Measurements from ENCODE around the gene MDC1. TPM values are rescaled to one million over a fixed set of nuclear protein-coding genes. Genes with fewer than 3 reads are reported as not detected.
A peak's percentile ranks its signal among the peaks of the same experiment; 100 is the strongest.

Gene MDC1
- polyA plus RNA-seq, 3 donors: 0.27 to 4.5 (median 0.34) TPM

GRCh38 chr6:30703821-30704220 is 13.3 kb downstream of the MDC1 start:
- H3K36me3 ChIP-seq (replicated peaks in 1 of 2; ENCODE audit: control insufficient read depth in 1 of 2, insufficient read depth in 2 of 2, low read length in 2 of 2): peaks cover 0 to 35% of the 10 kb centered on the region in 2 donors
- peak in 2 of 3 donors; percentile 52 to 58 for DNase-seq
- peaks cover 47 to 52% of the 10 kb centered on the region in 2 donors for H3K36me3 Mint-ChIP-seq
- peak overlapping the region in 1 of 2 donors; percentile 52 for H3K4me3 Mint-ChIP-seq
- peaks cover 22 to 23% of the 10 kb centered on the region in 2 donors for H3K4me1 ChIP-seq (ENCODE audit: control insufficient read depth in 1 of 2, insufficient read depth in 2 of 2, low read length in 2 of 2)
- peaks cover 0 to 5% (median 1%) of the 10 kb centered on the region in 3 donors for H3K27me3 Mint-ChIP-seq (ENCODE audit: low read depth in 3 of 3)
- peak overlapping the region in 1 of 3 experiments; percentile 24 for H3K4me3 ChIP-seq (replicated peaks in 1 of 3; ENCODE audit: low read depth in 2 of 3, low read length in 3 of 3)
- H3K27me3 ChIP-seq (ENCODE audit: control insufficient read depth in 2 of 2, insufficient read depth in 2 of 2, low read length in 2 of 2): no peaks in the 10 kb centered on the region
- no peak overlapping the region for H3K27ac ChIP-seq (ENCODE audit: low read depth in 1 of 2, low read length in 2 of 2)
- intact Hi-C loops (cut with micrococcal nuclease): no loop called here
- peaks cover 25% of the 10 kb centered on the region for H3K4me1 Mint-ChIP-seq
- peak overlapping the region in 5 of 7 donors; percentile 2 to 42 (median 26) for H3K27ac Mint-ChIP-seq
- H3K4me2 ChIP-seq (replicated peaks; ENCODE audit: extremely low read depth, low read length, poor library complexity, severe bottlenecking): peak overlapping the region; percentile 15
- 21% methylated on average over 4 of the region's 4 CpGs for WGBS (ENCODE audit: insufficient coverage)
- no peaks in the 10 kb centered on the region for H4K20me1 ChIP-seq (ENCODE audit: insufficient read depth, low read length)
- no peaks in the 10 kb centered on the region for H3K9me3 Mint-ChIP-seq
- peak overlapping the region; percentile 15 for H2AFZ ChIP-seq (ENCODE audit: insufficient read depth, low read depth, low read length, poor library complexity, severe bottlenecking)
- no peak overlapping the region for H3K9ac ChIP-seq (ENCODE audit: insufficient read depth, low read length, poor library complexity, severe bottlenecking)
- no peak for TF ChIP-seq CTCF (IDR thresholded peaks at IDR 0.05)
- no peaks in the 10 kb centered on the region for H3K79me2 ChIP-seq (ENCODE audit: insufficient read depth, low read length)
- no peaks in the 10 kb centered on the region for H3K9me3 ChIP-seq (replicated peaks in 1 of 2; ENCODE audit: control insufficient read depth in 1 of 2, insufficient read depth in 1 of 2, low read length in 2 of 2)

- Histone ChIP-seq H4K20me1 (ENCODE audit: insufficient read depth, low read length) (no peaks in the 10 kb centered on the region), H3K4me1 (ENCODE audit: control insufficient read depth in 1 of 2, insufficient read depth in 2 of 2, low read length in 2 of 2) (peaks cover 22 to 23% of the 10 kb centered on the region in 2 donors), H3K79me2 (ENCODE audit: insufficient read depth, low read length) (no peaks in the 10 kb centered on the region), H3K4me2 (replicated peaks; ENCODE audit: extremely low read depth, low read length, poor library complexity, severe bottlenecking) (no peak overlapping the region), H3K27me3 (ENCODE audit: control insufficient read depth in 2 of 2, insufficient read depth in 2 of 2, low read length in 2 of 2) (no peaks in the 10 kb centered on the region), H3K36me3 (replicated peaks in 1 of 2; ENCODE audit: control insufficient read depth in 1 of 2, insufficient read depth in 2 of 2, low read length in 2 of 2) (peaks cover 0 to 33% of the 10 kb centered on the region in 2 donors), H3K9me3 (replicated peaks in 1 of 2; ENCODE audit: control insufficient read depth in 1 of 2, insufficient read depth in 1 of 2, low read length in 2 of 2) (no peaks in the 10 kb centered on the region), H2AFZ (ENCODE audit: insufficient read depth, low read depth, low read length, poor library complexity, severe bottlenecking) (no peak overlapping the region), H3K9ac (ENCODE audit: insufficient read depth, low read length, poor library complexity, severe bottlenecking) (no peak overlapping the region), H3K27ac (ENCODE audit: low read depth in 1 of 2, low read length in 2 of 2) (no peak overlapping the region), H3K4me3 (replicated peaks in 1 of 3; ENCODE audit: low read depth in 2 of 3, low read length in 3 of 3) (no peak overlapping the region)
- Mint-ChIP-seq H3K4me3 (no peak overlapping the region), H3K9me3 (no peaks in the 10 kb centered on the region), H3K27me3 (ENCODE audit: low read depth in 3 of 3) (peaks cover 0 to 5% (median 1%) of the 10 kb centered on the region in 3 donors), H3K36me3 (peaks cover 40 to 46% of the 10 kb centered on the region in 2 donors), H3K4me1 (peaks cover 25% of the 10 kb centered on the region), H3K27ac (no peak overlapping the region)
- DNase-seq: no peak
- TF ChIP-seq CTCF (IDR thresholded peaks at IDR 0.05): no peak
- intact Hi-C loops (cut with micrococcal nuclease): no loop called here
- whole genome bisulfite sequencing (ENCODE audit: insufficient coverage): 97% methylated on average over 6 of the region's 10 CpGs
These were observed 14.1 kb downstream of the MDC1 start for GRCh38 chr6:30703011-30703410.
